Neuron (in vitro differentiated cells): Measurements from ENCODE around the gene SLIT3.

Experiments used
- H2AFZ ChIP-seq: one replicate; pipeline ENCODE4 v1.6.1; 2013; ENCODE audit warnings: low read depth, mild to moderate bottlenecking, inconsistent platforms, low read length, moderate library complexity
- H3K27me3 ChIP-seq: one replicate; pipeline ENCODE4 v1.6.1; 2013; ENCODE audit warnings: low read length; ENCODE audit not compliant: insufficient read depth
- H3K36me3 ChIP-seq: one replicate; pipeline ENCODE4 v1.6.1; 2013; ENCODE audit warnings: low read length; ENCODE audit not compliant: insufficient read depth
- H3K4me1 ChIP-seq: one replicate; pipeline ENCODE4 v1.6.1; 2013; ENCODE audit warnings: low read length; ENCODE audit not compliant: insufficient read depth
- H3K4me3 ChIP-seq: 2 replicates; pipeline ENCODE4 v1.5.1; 2013; ENCODE audit warnings: mild to moderate bottlenecking, low read length, moderate library complexity
- H3K9me3 ChIP-seq: one replicate; pipeline ENCODE4 v1.6.1; 2013; ENCODE audit warnings: low read length

The SLIT3 gene

GRCh38 chr5:168816661-168817060, 484.3 kb downstream of the SLIT3 start:
- H2AFZ ChIP-seq, result no peak overlapping the region
- no peaks in the 10 kb centered on the region for H3K27me3 ChIP-seq
- no peaks in the 10 kb centered on the region for H3K9me3 ChIP-seq
- peaks cover 12% of the 10 kb centered on the region for H3K36me3 ChIP-seq
- H3K4me1 ChIP-seq, result peaks cover 19% of the 10 kb centered on the region
- no peak overlapping the region for H3K4me3 ChIP-seq

GRCh38 chr5:168813184-168813968, 487.6 kb downstream of the SLIT3 start:
- Histone ChIP-seq H2AFZ (no peak overlapping the region), H3K27me3 (no peaks in the 10 kb centered on the region), H3K4me3 (no peak overlapping the region), H3K4me1 (peaks cover 6% of the 10 kb centered on the region), H3K36me3 (peaks cover 12% of the 10 kb centered on the region), H3K9me3 (no peaks in the 10 kb centered on the region)

GRCh38 chr5:168810641-168811040, 490.3 kb downstream of the SLIT3 start:
- Histone ChIP-seq H3K9me3 (no peaks in the 10 kb centered on the region), H3K4me3 (no peak overlapping the region), H3K27me3 (no peaks in the 10 kb centered on the region), H2AFZ (no peak overlapping the region), H3K36me3 (peaks cover 13% of the 10 kb centered on the region), H3K4me1 (no peaks in the 10 kb centered on the region)

GRCh38 chr5:168809218-168809617, 491.7 kb downstream of the SLIT3 start:
- no peaks in the 10 kb centered on the region for H3K27me3 ChIP-seq
- no peaks in the 10 kb centered on the region for H3K9me3 ChIP-seq
- H2AFZ ChIP-seq, result no peak overlapping the region
- peaks cover 5% of the 10 kb centered on the region for H3K36me3 ChIP-seq
- H3K4me3 ChIP-seq, result no peak overlapping the region
- no peaks in the 10 kb centered on the region for H3K4me1 ChIP-seq

- no peak overlapping the region for H2AFZ ChIP-seq
- no peak overlapping the region for H3K4me3 ChIP-seq
- no peaks in the 10 kb centered on the region for H3K9me3 ChIP-seq
- peaks cover 2% of the 10 kb centered on the region for H3K36me3 ChIP-seq
- no peaks in the 10 kb centered on the region for H3K27me3 ChIP-seq
- H3K4me1 ChIP-seq, result no peaks in the 10 kb centered on the region
Measured at GRCh38 chr5:168808051-168808616, 492.8 kb downstream of the SLIT3 start.

GRCh38 chr5:168807287-168807686, 493.7 kb downstream of the SLIT3 start:
- Histone ChIP-seq H3K4me3 (no peak overlapping the region), H3K4me1 (no peaks in the 10 kb centered on the region), H3K36me3 (peaks cover 2% of the 10 kb centered on the region), H3K27me3 (no peaks in the 10 kb centered on the region), H2AFZ (no peak overlapping the region), H3K9me3 (no peaks in the 10 kb centered on the region)

- H2AFZ ChIP-seq, result no peak overlapping the region
- H3K9me3 ChIP-seq, result no peaks in the 10 kb centered on the region
- peaks cover 5% of the 10 kb centered on the region for H3K4me1 ChIP-seq
- peaks cover 2% of the 10 kb centered on the region for H3K36me3 ChIP-seq
- H3K27me3 ChIP-seq, result no peaks in the 10 kb centered on the region
- H3K4me3 ChIP-seq, result no peak overlapping the region
Measured at GRCh38 chr5:168803541-168803940, 497.4 kb downstream of the SLIT3 start.

- Histone ChIP-seq H3K9me3 (no peaks in the 10 kb centered on the region), H3K27me3 (no peaks in the 10 kb centered on the region), H2AFZ (no peak overlapping the region), H3K4me3 (no peak overlapping the region), H3K36me3 (peaks cover 2% of the 10 kb centered on the region), H3K4me1 (peaks cover 8% of the 10 kb centered on the region)
Measured at GRCh38 chr5:168802337-168802736, 498.6 kb downstream of the SLIT3 start.

GRCh38 chr5:168801567-168801966, 499.4 kb downstream of the SLIT3 start:
- Histone ChIP-seq H3K4me3 (no peak overlapping the region), H3K36me3 (peaks cover 2% of the 10 kb centered on the region), H2AFZ (no peak overlapping the region), H3K9me3 (no peaks in the 10 kb centered on the region), H3K27me3 (no peaks in the 10 kb centered on the region), H3K4me1 (peaks cover 16% of the 10 kb centered on the region)

GRCh38 chr5:168800701-168801100, 500.2 kb downstream of the SLIT3 start:
- H3K9me3 ChIP-seq, result no peaks in the 10 kb centered on the region
- H2AFZ ChIP-seq, result no peak overlapping the region
- H3K36me3 ChIP-seq, result no peaks in the 10 kb centered on the region
- no peak overlapping the region for H3K4me3 ChIP-seq
- no peaks in the 10 kb centered on the region for H3K27me3 ChIP-seq
- H3K4me1 ChIP-seq, result peaks cover 19% of the 10 kb centered on the region

- Histone ChIP-seq H3K9me3 (no peaks in the 10 kb centered on the region), H3K36me3 (no peaks in the 10 kb centered on the region), H3K27me3 (no peaks in the 10 kb centered on the region), H2AFZ (no peak overlapping the region), H3K4me3 (no peak overlapping the region), H3K4me1 (peaks cover 19% of the 10 kb centered on the region)
Measured at GRCh38 chr5:168798065-168799023, 502.6 kb downstream of the SLIT3 start.

- H2AFZ ChIP-seq, result no peak overlapping the region
- H3K4me3 ChIP-seq, result no peak overlapping the region
Measured at GRCh38 chr5:168796593-168797580, 504.1 kb downstream of the SLIT3 start.

More at GRCh38 chr5:168796593-168797580, 504.1 kb downstream of the SLIT3 start:
- Histone ChIP-seq H3K9me3 (no peaks in the 10 kb centered on the region), H3K36me3 (no peaks in the 10 kb centered on the region), H3K27me3 (no peaks in the 10 kb centered on the region), H3K4me1 (peaks cover 19% of the 10 kb centered on the region)
